Measurements from ENCODE around the gene WIPI1. TPM values are rescaled to one million over a fixed set of nuclear protein-coding genes. Genes with fewer than 3 reads are reported as not detected.

Gene WIPI1
- total and polyA plus RNA-seq, 2 of the 13 experiments (the other 11 are each of a cell fraction or from before 2014, with no cell fraction given) = 29.4 to 141 TPM

GRCh38 chr17:68457168-68457538 is at the start of gene WIPI1 (continued):
- TF ChIP-seq NR0B2 (CRISPR knock-in tag; IDR thresholded peaks at IDR 0.05) = no peak
- no peak for TF ChIP-seq ZHX2 (IDR thresholded peaks at IDR 0.05; ENCODE audit: low read depth)
- TF ChIP-seq ZHX2 (CRISPR knock-in tag; IDR thresholded peaks at IDR 0.05; ENCODE audit: borderline replicate concordance) = no peak
- no peak for TF ChIP-seq NR2F6 (IDR thresholded peaks at IDR 0.05)
- no peak for TF ChIP-seq NR2F6 (CRISPR knock-in tag; IDR thresholded peaks at IDR 0.05)
- no peak for TF ChIP-seq ZNF670 (CRISPR knock-in tag; IDR thresholded peaks at IDR 0.05; ENCODE audit: borderline replicate concordance)
- no peak for TF ChIP-seq ZNF839 (CRISPR knock-in tag; IDR thresholded peaks at IDR 0.05; ENCODE audit: borderline replicate concordance)
- no peak for TF ChIP-seq FLYWCH1 (CRISPR knock-in tag; IDR thresholded peaks at IDR 0.05)
- no peak for TF ChIP-seq ZBTB10 (CRISPR knock-in tag; IDR thresholded peaks at IDR 0.05; ENCODE audit: borderline replicate concordance)
- TF ChIP-seq HNRNPLL (IDR thresholded peaks at IDR 0.05; ENCODE audit: low read depth, low read length, poor library complexity, severe bottlenecking) = no peak
- TF ChIP-seq PRDM15 (CRISPR knock-in tag; IDR thresholded peaks at IDR 0.05) = no peak
- TF ChIP-seq JUN (CRISPR knock-in tag; IDR thresholded peaks at IDR 0.05) = no peak
- TF ChIP-seq RELA (CRISPR knock-in tag; IDR thresholded peaks at IDR 0.05) = no peak
- no peak for TF ChIP-seq ELK4 (CRISPR knock-in tag; IDR thresholded peaks at IDR 0.05; ENCODE audit: borderline replicate concordance)
- no peak for TF ChIP-seq MIER2 (CRISPR knock-in tag; IDR thresholded peaks at IDR 0.05)
- TF ChIP-seq HNRNPK (IDR thresholded peaks at IDR 0.05; ENCODE audit: low read depth, low read length, poor library complexity, severe bottlenecking) = peak; percentile 91
- TF ChIP-seq MYC (CRISPR knock-in tag; IDR thresholded peaks at IDR 0.05; ENCODE audit: borderline replicate concordance) = no peak

All from HepG2 (cell line).